SK-N-SH (cell line): ENCODE data around the gene PPM1B. TPM values are rescaled to one million over a fixed set of nuclear protein-coding genes. Genes with fewer than 3 reads are reported as not detected.

Source experiments
- CTCF ChIA-PET: fragments of 300-600, 350-600 bp; formaldehyde crosslinking; extraction: SDS; loops from one replicate; lab custom pipeline; 2021; lab: Yijun Ruan, JAX
- POLR2A ChIA-PET: fragments of 350-600 bp; sonication (Branson Sonifier 250); formaldehyde crosslinking; extraction: SDS; loops from one replicate; lab custom pipeline; 2020; ENCODE audit warnings: antibody characterized with exemption, inconsistent platforms; lab: Yijun Ruan, JAX
- DNase-seq: peaks from one replicate; pipeline ENCODE4 v3.0.0; 2012
- H2AFZ ChIP-seq: fragments of 200-600 bp; sonication (generic); 2 replicates; pipeline ENCODE4 v1.8.1; 2016; ENCODE audit warnings: antibody characterized with exemption, mild to moderate bottlenecking, low read depth
- H3F3A ChIP-seq: fragments of 200-600 bp; sonication (generic); replicated peaks from 2 replicates; pipeline ENCODE3; 2016; ENCODE audit warnings: antibody characterized with exemption, mild to moderate bottlenecking; ENCODE audit not compliant: insufficient read depth
- H3K27ac ChIP-seq, 2 experiments: fragments of 200-500 bp in 1 of 2; fragments of 200-600 bp in 1 of 2; sonication (Bioruptor generic) in 1 of 2; sonication (generic), shearing (Covaris generic) in 1 of 2; 2 replicates each; pipeline versions ENCODE4 v1.5.1 to v1.6.1; 2014 to 2016; ENCODE audit warnings: low read depth in 2 of 2, inconsistent platforms in 1 of 2, low read length in 1 of 2, mild to moderate bottlenecking in 1 of 2, mixed read lengths in 1 of 2
- H3K27me3 ChIP-seq: fragments of 200-600 bp; sonication (generic), shearing (Covaris generic); 2 replicates; pipeline ENCODE4 v1.6.1; 2016; ENCODE audit warnings: mixed run types; ENCODE audit not compliant: insufficient read depth
- H3K36me3 ChIP-seq, 2 experiments: fragments of 200-500 bp in 1 of 2; fragments of 200-600 bp in 1 of 2; sonication (Bioruptor generic) in 1 of 2; sonication (generic) in 1 of 2; replicated peaks in 1 of 2; 2 replicates each; pipeline versions ENCODE3 to v1.5.1; 2014 to 2016; ENCODE audit warnings: low read length in 1 of 2, mild to moderate bottlenecking in 1 of 2; ENCODE audit not compliant: insufficient read depth in 2 of 2, control insufficient read depth in 1 of 2
- H3K4me1 ChIP-seq, 2 experiments: fragments of 200-500 bp in 1 of 2; fragments of 200-600 bp in 1 of 2; sonication (Bioruptor generic) in 1 of 2; sonication (generic), shearing (Covaris generic) in 1 of 2; 2 replicates each; pipeline versions ENCODE4 v1.5.1 to v1.6.1; 2014 to 2016; ENCODE audit warnings: low read depth in 1 of 2, low read length in 1 of 2, mixed run types in 1 of 2; ENCODE audit not compliant: insufficient read depth in 2 of 2, control insufficient read depth in 1 of 2
- H3K4me2 ChIP-seq: fragments of 200-600 bp; sonication (generic), shearing (Covaris generic); 2 replicates; pipeline ENCODE4 v1.6.1; 2017; ENCODE audit warnings: mixed run types
- H3K4me3 ChIP-seq, 2 experiments: fragments of 200-500 bp in 1 of 2; fragments of 200-600 bp in 1 of 2; sonication (Bioruptor generic) in 1 of 2; sonication (generic), shearing (Covaris generic) in 1 of 2; 2 replicates each; pipeline versions ENCODE4 v1.5.1 to v1.8.1; 2014 to 2016; ENCODE audit warnings: low read depth in 2 of 2, inconsistent platforms in 1 of 2, low read length in 1 of 2, mild to moderate bottlenecking in 1 of 2, mixed read lengths in 1 of 2, moderate library complexity in 1 of 2
- H3K79me2 ChIP-seq: fragments of 200-600 bp; sonication (generic); 2 replicates; pipeline ENCODE4 v1.8.1; 2017; ENCODE audit warnings: mild to moderate bottlenecking; ENCODE audit not compliant: insufficient read depth
- H3K9ac ChIP-seq: fragments of 200-600 bp; sonication (generic); 2 replicates; pipeline ENCODE4 v1.6.1; 2017; ENCODE audit warnings: mixed run types
- H3K9me2 ChIP-seq: fragments of 200-600 bp; sonication (generic); 2 replicates; pipeline ENCODE4 v1.6.1; 2017; ENCODE audit warnings: mixed run types
- H3K9me3 ChIP-seq: fragments of 200-600 bp; sonication (generic); 2 replicates; pipeline ENCODE4 v1.6.1; 2017; ENCODE audit warnings: mixed run types, mild to moderate bottlenecking, moderate library complexity
- H4K20me1 ChIP-seq: fragments of 200-600 bp; sonication (generic); 2 replicates; pipeline ENCODE4 v1.6.1; 2017; ENCODE audit warnings: mild to moderate bottlenecking, mixed run types; ENCODE audit not compliant: insufficient read depth
- CHD2 ChIP-seq: fragments of 150-350 bp; IDR thresholded peaks from 2 replicates; pipeline ENCODE4 v1.6.1; 2018; ENCODE audit warnings: low read length; ENCODE audit not compliant: partially characterized antibody
- CTCF ChIP-seq: fragments of 200-600 bp; sonication (generic); IDR thresholded peaks from 2 replicates; pipeline ENCODE4 v1.6.1; 2017; ENCODE audit warnings: antibody characterized with exemption, mild to moderate bottlenecking, moderate library complexity
- ELF1 ChIP-seq: IDR thresholded peaks from 2 replicates; pipeline ENCODE4 v1.4.0; 2012
- EP300 ChIP-seq, 2 experiments: IDR thresholded peaks; 2 replicates each; pipeline versions ENCODE4 v1.4.0 to v1.6.1; 2012; ENCODE audit warnings: borderline replicate concordance in 1 of 2, low read depth in 1 of 2, low read length in 1 of 2
- EZH2phosphoT487 ChIP-seq: fragments of 200-600 bp; sonication (generic); IDR thresholded peaks from 2 replicates; pipeline ENCODE4 v1.6.1; 2017; ENCODE audit warnings: low read depth, mixed run types, mild to moderate bottlenecking, antibody characterized with exemption, moderate library complexity, borderline replicate concordance
- FOSL2 ChIP-seq: IDR thresholded peaks from 2 replicates; pipeline ENCODE4 v1.4.0; 2012; ENCODE audit warnings: low read depth, mild to moderate bottlenecking, moderate library complexity, borderline replicate concordance
- FOXJ3 ChIP-seq: sonication (generic); formaldehyde crosslinking; IDR thresholded peaks from 2 replicates; pipeline ENCODE4 v1.5.1; 2020; ENCODE audit warnings: mild to moderate bottlenecking, missing genetic modification reagents
- GABPA ChIP-seq: IDR thresholded peaks from 2 replicates; pipeline ENCODE4 v1.4.0; 2012; ENCODE audit warnings: low read depth, mild to moderate bottlenecking
- JUND ChIP-seq: IDR thresholded peaks from 2 replicates; pipeline ENCODE4 v1.4.0; 2012
- MAX ChIP-seq: IDR thresholded peaks from 2 replicates; pipeline ENCODE4 v1.4.0; 2012; ENCODE audit warnings: low read depth
- NRF1 ChIP-seq: IDR thresholded peaks from 2 replicates; pipeline ENCODE4 v1.6.1; 2012; ENCODE audit warnings: low read depth, mild to moderate bottlenecking, low read length
- PBX3 ChIP-seq: IDR thresholded peaks from 2 replicates; pipeline ENCODE4; 2012
- RFX5 ChIP-seq: IDR thresholded peaks from 2 replicates; pipeline ENCODE4 v1.6.1; 2012; ENCODE audit warnings: mild to moderate bottlenecking, improper control_type of control experiment, low read length
- SIN3A ChIP-seq: IDR thresholded peaks from 2 replicates; pipeline ENCODE4 v1.6.1; 2012; ENCODE audit warnings: low read depth, mild to moderate bottlenecking, low read length, moderate library complexity, borderline replicate concordance
- TCF12 ChIP-seq: IDR thresholded peaks from 2 replicates; pipeline ENCODE4 v1.4.0; 2012
- TEAD4 ChIP-seq: IDR thresholded peaks from 2 replicates; pipeline ENCODE4 v1.4.0; 2012; ENCODE audit warnings: mild to moderate bottlenecking, borderline replicate concordance; ENCODE audit not compliant: insufficient read depth
- YY1 ChIP-seq: IDR thresholded peaks from 2 replicates; pipeline ENCODE4 v1.4.0; 2012; ENCODE audit warnings: low read depth, mild to moderate bottlenecking
- ZBTB33 ChIP-seq: IDR thresholded peaks from 2 replicates; pipeline ENCODE4 v1.4.0; 2012; ENCODE audit warnings: low read depth, borderline replicate concordance
- WGBS: methylation state at CpG from one replicate; pipeline ENCODE4 v1.1.6; 2017; ENCODE audit warnings: low lambda C conversion rate; 5-methylcytosine and 5-hydroxymethylcytosine counted together
- polyA plus RNA-seq, 3 experiments: library from polyadenylated mRNA; depleted of rRNA; stranded (reverse); fragments of >200 nt; gene quantifications; 2 replicates each; pipeline ENCODE4 v1.2.3, GENCODE V29; 2012
- TF ChIP-seq, protein P1 (sequence below): fragments of 150-350 bp; IDR thresholded peaks from 2 replicates; pipeline ENCODE4 v1.6.1; 2016; ENCODE audit warnings: mild to moderate bottlenecking, low read depth, low read length

The PPM1B gene
- polyA plus RNA-seq, 1 of the 3 experiments (the other 2 are of a cell fraction), result 16.2 TPM

GRCh38 chr2:44271296-44271695 is 102.6 kb downstream of the PPM1B start:
- POLR2A ChIA-PET, result no interaction called here
- 91% methylated on average over 7 of the region's 7 CpGs for WGBS
- Histone ChIP-seq H3K9ac (no peak overlapping the region), H3K27me3 (no peaks in the 10 kb centered on the region), H3K4me2 (no peak overlapping the region), H4K20me1 (no peaks in the 10 kb centered on the region), H3K4me3 (no peak overlapping the region), H3K27ac (no peak overlapping the region), H3F3A (no peaks in the 10 kb centered on the region), H3K36me3 (no peaks in the 10 kb centered on the region), H3K9me2 (no peaks in the 10 kb centered on the region), H3K9me3 (no peaks in the 10 kb centered on the region), H3K79me2 (no peaks in the 10 kb centered on the region), H3K4me1 (no peaks in the 10 kb centered on the region; a peak in 1 of 4 replicates), H2AFZ (no peak overlapping the region)
- CTCF ChIA-PET, result interaction anchor here (1.6 kb wide), 1 partner anchor 12 kb away, joined by 3 read pairs; no protein-coding TSS in a partner anchor
- TF ChIP-seq YY1 (no peak), SIN3A (no peak), ELF1 (no peak), TEAD4 (no peak), FOXJ3 (no peak), CHD2 (no peak), GABPA (no peak), MAX (no peak), RFX5 (no peak), JUND (no peak)
- no peak for DNase-seq

GRCh38 chr2:44273076-44273475 is 104.4 kb downstream of the PPM1B start:
- ChIA-PET POLR2A (interaction anchor here (0.7 kb wide), 1 partner anchor 45 kb away, joined by 3 read pairs; no protein-coding TSS in a partner anchor), CTCF (interaction anchor here (0.7 to 2.2 kb wide), 5 partner anchors 9 to 94 kb away, joined by 3 to 9 read pairs (median 4); no protein-coding TSS in a partner anchor)
- Histone ChIP-seq H3K27ac (no peak overlapping the region), H3F3A (no peaks in the 10 kb centered on the region), H3K9me3 (no peaks in the 10 kb centered on the region), H2AFZ (no peak overlapping the region), H4K20me1 (no peaks in the 10 kb centered on the region), H3K4me2 (no peak overlapping the region), H3K4me1 (no peaks in the 10 kb centered on the region; a peak in 1 of 4 replicates), H3K27me3 (no peaks in the 10 kb centered on the region), H3K9ac (no peak overlapping the region), H3K9me2 (no peaks in the 10 kb centered on the region), H3K4me3 (no peak overlapping the region), H3K79me2 (no peaks in the 10 kb centered on the region), H3K36me3 (no peaks in the 10 kb centered on the region)
- no peak for DNase-seq
- 59% methylated on average over 3 of the region's 3 CpGs for WGBS
- TF ChIP-seq FOSL2 (no peak), GABPA (no peak), TCF12 (no peak), EP300 (IDR thresholded peaks at IDR 0.05; ENCODE audit: borderline replicate concordance in 1 of 2, low read depth in 1 of 2, low read length in 1 of 2) (no peak), SIN3A (no peak), NRF1 (no peak), EZH2phosphoT487 (no peak), CHD2 (no peak), ZBTB33 (no peak), YY1 (no peak), PBX3 (no peak), CTCF (no peak)
- TF ChIP-seq, protein P1, sequence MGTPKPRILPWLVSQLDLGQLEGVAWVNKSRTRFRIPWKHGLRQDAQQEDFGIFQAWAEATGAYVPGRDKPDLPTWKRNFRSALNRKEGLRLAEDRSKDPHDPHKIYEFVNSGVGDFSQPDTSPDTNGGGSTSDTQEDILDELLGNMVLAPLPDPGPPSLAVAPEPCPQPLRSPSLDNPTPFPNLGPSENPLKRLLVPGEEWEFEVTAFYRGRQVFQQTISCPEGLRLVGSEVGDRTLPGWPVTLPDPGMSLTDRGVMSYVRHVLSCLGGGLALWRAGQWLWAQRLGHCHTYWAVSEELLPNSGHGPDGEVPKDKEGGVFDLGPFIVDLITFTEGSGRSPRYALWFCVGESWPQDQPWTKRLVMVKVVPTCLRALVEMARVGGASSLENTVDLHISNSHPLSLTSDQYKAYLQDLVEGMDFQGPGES, result no peak
